Thyroid gland (tissue), 4 donors: ENCODE results near the gene PCDHA1. TPM values are rescaled to one million over a fixed set of nuclear protein-coding genes. Genes with fewer than 3 reads are reported as not detected.
A peak's percentile ranks its signal among the peaks of the same experiment; 100 is the strongest.

Source experiments
- DNase-seq, 2 donors: peaks; one replicate each; pipeline ENCODE4 v3.0.0-alpha.2; 2019
- H3K27ac ChIP-seq, 3 donors: fragments of 200-600 bp; sonication (generic); 1 replicate in 2 of 3; 2 replicates in 1 of 3; pipeline ENCODE4 v1.5.1; 2016 to 2019; ENCODE audit warnings: mild to moderate bottlenecking in 1 of 3, moderate library complexity in 1 of 3
- H3K27me3 ChIP-seq: fragments of 200-600 bp; sonication (generic); one replicate; pipeline ENCODE4 v1.5.1; 2019
- H3K36me3 ChIP-seq, 2 donors: fragments of 200-600 bp; sonication (generic); one replicate each; pipeline ENCODE4 v1.5.1; 2016 to 2019
- H3K4me1 ChIP-seq, 2 donors: fragments of 200-600 bp; sonication (generic); one replicate each; pipeline ENCODE4 v1.5.1; 2017 to 2019
- H3K4me3 ChIP-seq, 3 donors: fragments of 200-600 bp; sonication (generic); replicated peaks in 1 of 3; 1 replicate in 2 of 3; 2 replicates in 1 of 3; pipeline ENCODE4 v1.5.1; 2016; ENCODE audit warnings: mild to moderate bottlenecking in 1 of 3
- H3K9me3 ChIP-seq: fragments of 200-600 bp; sonication (generic); one replicate; pipeline ENCODE4 v1.5.1; 2017
- CTCF ChIP-seq, 6 experiments: fragments of 200-600 bp in 3 of 6; fragments of 450-650 bp in 3 of 6; sonication (generic) in 3 of 6; IDR thresholded peaks; one replicate each; pipeline ENCODE4 v1.5.1; 2016 to 2019; ENCODE audit warnings: antibody characterized with exemption in 6 of 6, mild to moderate bottlenecking in 2 of 6, inconsistent platforms in 1 of 6, moderate library complexity in 1 of 6
- POLR2A ChIP-seq, 2 donors: fragments of 450-650 bp; IDR thresholded peaks; one replicate each; pipeline ENCODE4 v1.6.1; 2017; ENCODE audit warnings: antibody characterized with exemption in 2 of 2, mild to moderate bottlenecking in 2 of 2, moderate library complexity in 1 of 2
- WGBS, 2 donors: methylation state at CpG; one replicate each; pipeline ENCODE4 v1.1.5; 2017; 5-methylcytosine and 5-hydroxymethylcytosine counted together
- intact Hi-C: fragments of 100-400 bp; cut with DNase I; formaldehyde crosslinking; loops from one replicate; pipeline ENCODE4 v1.15.1; 2023
- total RNA-seq, 4 donors: library from RNA; depleted of rRNA; stranded (reverse); fragments of >200 nt; gene quantifications; one replicate each; pipeline ENCODE4 v1.2.3, GENCODE V29; 2016

The PCDHA1 gene
- total RNA-seq, 4 donors from 2014 or later: 0.13 TPM; not detected in 3

- Histone ChIP-seq H3K27me3 (no peaks in the 10 kb centered on the region), H3K9me3 (no peaks in the 10 kb centered on the region), H3K4me3 (no peak overlapping the region), H3K36me3 (no peaks in the 10 kb centered on the region), H3K27ac (no peak overlapping the region), H3K4me1 (no peaks in the 10 kb centered on the region)
- TF ChIP-seq CTCF (IDR thresholded peaks at IDR 0.05): no peak
- TF ChIP-seq POLR2A (IDR thresholded peaks at IDR 0.05): no peak
- DNase-seq: peak in 1 of 2 donors; percentile 9
- intact Hi-C loops: loop anchor here (5.0 kb wide), 1 partner anchor 112 kb away; the partner anchor contains the start of gene PCDHAC1
- 54 to 59% methylated on average over 3 of the region's 3 CpGs for WGBS, 2 donors
Observed at GRCh38 chr5:141039517-141039916, 253.6 kb downstream of the PCDHA1 start.

DNA sequence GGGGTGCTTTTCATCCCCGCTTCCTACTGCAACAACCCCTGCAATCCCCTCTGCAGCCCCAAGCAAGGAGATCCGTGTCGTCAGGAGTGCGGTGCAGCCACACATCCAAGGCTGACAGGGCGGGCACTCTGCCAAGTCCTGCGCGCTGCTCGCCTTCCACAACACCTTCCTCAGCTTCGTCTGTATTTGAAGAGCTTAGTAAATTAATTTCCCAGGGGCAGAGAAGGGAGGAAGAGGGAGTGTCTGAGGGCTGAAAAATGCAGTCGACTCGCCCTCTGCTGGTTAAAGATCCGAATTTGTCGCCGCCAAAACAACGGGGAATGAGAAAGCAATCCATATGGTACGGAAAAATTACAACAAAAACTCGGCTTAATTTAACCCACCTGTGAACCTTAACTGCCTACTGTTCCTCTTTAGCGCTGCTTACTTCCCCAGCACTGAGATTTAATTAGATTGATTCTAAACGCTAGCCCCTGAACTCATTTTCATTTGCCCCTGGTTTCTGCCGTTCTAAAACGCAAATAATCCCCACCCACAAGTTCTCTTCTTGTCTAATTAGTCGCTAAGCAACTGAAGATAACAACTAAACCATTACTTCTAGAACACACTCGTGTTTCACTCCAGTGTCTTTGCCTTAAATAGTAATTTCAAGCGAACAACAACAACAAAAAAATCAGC is 254.3 kb downstream of the PCDHA1 start:
- Histone ChIP-seq H3K4me1 (no peaks in the 10 kb centered on the region), H3K27me3 (no peaks in the 10 kb centered on the region), H3K4me3 (peak overlapping the region in 2 of 3 donors; percentile 17 to 71), H3K36me3 (no peaks in the 10 kb centered on the region), H3K9me3 (no peaks in the 10 kb centered on the region), H3K27ac (peak overlapping the region; percentile 75 to 80 (median 80))
- 10 to 13% methylated on average over 24 of the region's 24 CpGs for WGBS, 2 donors
- intact Hi-C loops: no loop called here
- TF ChIP-seq CTCF (IDR thresholded peaks at IDR 0.05) (peak in 5 of 6 experiments; percentile 24 to 82 (median 64)), POLR2A (IDR thresholded peaks at IDR 0.05) (no peak)
- DNase-seq: peak; percentile 44 to 61

DNA sequence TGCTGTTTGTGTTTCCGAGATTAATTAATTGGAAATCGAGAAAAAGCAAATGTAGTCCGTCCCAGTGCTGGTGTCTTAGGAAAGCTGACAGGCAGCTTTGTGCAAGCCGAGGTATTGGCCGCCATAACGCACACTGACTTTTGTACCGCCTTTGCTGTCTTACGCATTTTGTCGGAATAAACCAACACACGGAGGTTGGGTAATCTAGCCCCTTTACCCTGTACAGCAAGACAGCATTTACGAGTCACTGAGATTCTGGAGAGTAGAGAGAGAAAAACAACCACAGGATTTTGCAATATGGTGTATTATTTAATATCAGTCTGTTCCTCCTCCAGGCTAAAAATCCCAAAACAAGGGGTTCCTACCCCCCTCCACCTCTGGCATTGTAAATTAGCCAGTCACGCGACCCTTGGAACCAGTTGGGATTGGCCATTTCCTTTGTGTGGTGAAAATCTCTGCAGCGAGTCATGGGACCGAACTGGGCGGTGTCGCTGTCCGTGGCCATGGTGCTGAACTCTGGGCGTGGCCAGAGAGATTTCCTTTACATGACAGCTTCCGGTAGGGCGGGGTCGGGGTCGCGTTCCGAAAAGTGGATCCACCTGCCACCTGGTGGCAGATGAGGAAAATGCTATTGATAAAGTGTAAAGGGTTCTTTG is 255.0 kb downstream of the PCDHA1 start:
- Histone ChIP-seq H3K9me3 (no peaks in the 10 kb centered on the region), H3K36me3 (no peaks in the 10 kb centered on the region), H3K27ac (peak overlapping the region; percentile 75 to 80 (median 80)), H3K27me3 (no peaks in the 10 kb centered on the region), H3K4me1 (no peaks in the 10 kb centered on the region), H3K4me3 (peak overlapping the region in 2 of 3 donors; percentile 17 to 71)
- DNase-seq: peak; percentile 97
- intact Hi-C loops: no loop called here
- TF ChIP-seq POLR2A (IDR thresholded peaks at IDR 0.05) (peak; percentile 69 to 85), CTCF (IDR thresholded peaks at IDR 0.05) (peak; percentile 57 to 94 (median 79))
- 6 to 7% methylated on average over 25 of the region's 25 CpGs for WGBS, 2 donors

GRCh38 chr5:141041427-141041785 is 255.5 kb downstream of the PCDHA1 start:
- 16 to 23% methylated on average over 4 of the region's 4 CpGs for WGBS, 2 donors
- intact Hi-C loops: no loop called here
- no peak for TF ChIP-seq POLR2A (IDR thresholded peaks at IDR 0.05)
- TF ChIP-seq CTCF (IDR thresholded peaks at IDR 0.05): no peak

DNA sequence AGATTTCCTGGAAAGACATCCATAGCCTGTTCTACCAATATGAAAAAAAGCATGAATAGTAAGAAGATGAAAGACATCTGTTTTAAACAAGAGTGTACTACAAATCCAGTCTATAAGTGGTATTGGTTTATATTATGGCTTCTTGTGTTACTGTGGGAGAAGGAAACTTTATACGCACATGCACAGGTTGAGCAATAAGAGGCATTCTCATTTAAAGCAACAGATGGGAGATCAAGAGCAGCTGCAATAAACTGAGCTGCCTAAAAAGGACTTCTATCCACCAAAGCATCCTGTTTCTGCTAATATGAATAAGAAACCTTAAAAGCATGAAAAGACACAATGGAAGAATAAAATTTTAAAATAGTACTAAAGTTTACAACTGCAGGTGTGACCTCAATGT is 256.6 kb downstream of the PCDHA1 start:
- intact Hi-C loops: no loop called here
- H3K27ac ChIP-seq: no peak overlapping the region
- no peaks in the 10 kb centered on the region for H3K36me3 ChIP-seq
- no peak for TF ChIP-seq POLR2A (IDR thresholded peaks at IDR 0.05)
- WGBS, 2 donors: 50 to 65% methylated on average over 1 of the region's 1 CpG
- no peak overlapping the region for H3K4me3 ChIP-seq
- no peaks in the 10 kb centered on the region for H3K4me1 ChIP-seq
- DNase-seq: no peak
- no peaks in the 10 kb centered on the region for H3K27me3 ChIP-seq
- H3K9me3 ChIP-seq: no peaks in the 10 kb centered on the region

More at GRCh38 chr5:141041427-141041785, 255.5 kb downstream of the PCDHA1 start:
- Histone ChIP-seq H3K36me3 (no peaks in the 10 kb centered on the region), H3K4me3 (no peak overlapping the region), H3K27ac (no peak overlapping the region), H3K27me3 (no peaks in the 10 kb centered on the region), H3K4me1 (no peaks in the 10 kb centered on the region), H3K9me3 (no peaks in the 10 kb centered on the region)
- no peak for DNase-seq
